ENCODE measurements around the gene MALT1.
"Not testable (repeated sequence)": the region's sequence is repeated elsewhere in the genome, so short reads cannot be mapped to it uniquely, and the experiment has no call there.

MALT1 gene

DNA sequence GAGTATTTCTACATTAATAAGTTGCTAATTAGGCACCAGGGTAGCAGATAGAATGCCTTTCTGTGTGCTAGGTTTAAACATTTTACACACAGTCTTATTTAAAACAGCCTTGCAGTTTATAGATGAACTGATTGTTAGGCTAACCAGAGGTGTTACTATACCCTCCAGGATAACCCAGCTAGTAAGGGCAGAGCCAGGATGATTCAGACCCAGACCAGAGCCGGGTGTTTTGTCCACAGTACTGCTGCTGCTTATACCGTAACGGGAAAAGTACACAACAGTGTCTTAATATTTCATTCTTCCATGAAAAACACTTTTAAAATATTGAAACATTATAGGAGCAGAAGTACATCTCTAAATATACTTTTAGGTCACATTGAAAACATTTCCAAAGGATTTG is 82.7 kb downstream of the MALT1 start:
- Histone ChIP-seq H3K4me3 (ENCODE audit: low read depth, low read length) (no peak overlapping the region), H3K27me3 (replicated peaks) (no peaks in the 10 kb centered on the region), H3K36me3 (replicated peaks) (peaks cover 5% of the 10 kb centered on the region), H3K27ac (no peak overlapping the region)
- in situ Hi-C loops (cut with HindIII; ENCODE audit: low pct_ligation_motif_present, low sequenced_read_pairs): loop anchor here (25.0 kb wide), 1 partner anchor 217 kb away; no protein-coding TSS in a partner anchor
- TF ChIP-seq, protein P1, sequence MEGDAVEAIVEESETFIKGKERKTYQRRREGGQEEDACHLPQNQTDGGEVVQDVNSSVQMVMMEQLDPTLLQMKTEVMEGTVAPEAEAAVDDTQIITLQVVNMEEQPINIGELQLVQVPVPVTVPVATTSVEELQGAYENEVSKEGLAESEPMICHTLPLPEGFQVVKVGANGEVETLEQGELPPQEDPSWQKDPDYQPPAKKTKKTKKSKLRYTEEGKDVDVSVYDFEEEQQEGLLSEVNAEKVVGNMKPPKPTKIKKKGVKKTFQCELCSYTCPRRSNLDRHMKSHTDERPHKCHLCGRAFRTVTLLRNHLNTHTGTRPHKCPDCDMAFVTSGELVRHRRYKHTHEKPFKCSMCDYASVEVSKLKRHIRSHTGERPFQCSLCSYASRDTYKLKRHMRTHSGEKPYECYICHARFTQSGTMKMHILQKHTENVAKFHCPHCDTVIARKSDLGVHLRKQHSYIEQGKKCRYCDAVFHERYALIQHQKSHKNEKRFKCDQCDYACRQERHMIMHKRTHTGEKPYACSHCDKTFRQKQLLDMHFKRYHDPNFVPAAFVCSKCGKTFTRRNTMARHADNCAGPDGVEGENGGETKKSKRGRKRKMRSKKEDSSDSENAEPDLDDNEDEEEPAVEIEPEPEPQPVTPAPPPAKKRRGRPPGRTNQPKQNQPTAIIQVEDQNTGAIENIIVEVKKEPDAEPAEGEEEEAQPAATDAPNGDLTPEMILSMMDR (IDR thresholded peaks at IDR 0.05; ENCODE audit: low read depth, low read length, missing control alignments): no peak
- DNase-seq: no peak

GRCh38 chr18:58754544-58755068 is 83.3 kb downstream of the MALT1 start:
- Histone ChIP-seq H3K27me3 (replicated peaks) (no peaks in the 10 kb centered on the region), H3K36me3 (replicated peaks) (peaks cover 2% of the 10 kb centered on the region), H3K27ac (no peak overlapping the region), H3K4me3 (ENCODE audit: low read depth, low read length) (no peak overlapping the region)
- in situ Hi-C loops (cut with HindIII; ENCODE audit: low pct_ligation_motif_present, low sequenced_read_pairs): loop anchor here (25.0 kb wide), 1 partner anchor 217 kb away; no protein-coding TSS in a partner anchor
- no peak for DNase-seq
- TF ChIP-seq, protein P1 (IDR thresholded peaks at IDR 0.05; ENCODE audit: low read depth, low read length, missing control alignments): no peak

DNA sequence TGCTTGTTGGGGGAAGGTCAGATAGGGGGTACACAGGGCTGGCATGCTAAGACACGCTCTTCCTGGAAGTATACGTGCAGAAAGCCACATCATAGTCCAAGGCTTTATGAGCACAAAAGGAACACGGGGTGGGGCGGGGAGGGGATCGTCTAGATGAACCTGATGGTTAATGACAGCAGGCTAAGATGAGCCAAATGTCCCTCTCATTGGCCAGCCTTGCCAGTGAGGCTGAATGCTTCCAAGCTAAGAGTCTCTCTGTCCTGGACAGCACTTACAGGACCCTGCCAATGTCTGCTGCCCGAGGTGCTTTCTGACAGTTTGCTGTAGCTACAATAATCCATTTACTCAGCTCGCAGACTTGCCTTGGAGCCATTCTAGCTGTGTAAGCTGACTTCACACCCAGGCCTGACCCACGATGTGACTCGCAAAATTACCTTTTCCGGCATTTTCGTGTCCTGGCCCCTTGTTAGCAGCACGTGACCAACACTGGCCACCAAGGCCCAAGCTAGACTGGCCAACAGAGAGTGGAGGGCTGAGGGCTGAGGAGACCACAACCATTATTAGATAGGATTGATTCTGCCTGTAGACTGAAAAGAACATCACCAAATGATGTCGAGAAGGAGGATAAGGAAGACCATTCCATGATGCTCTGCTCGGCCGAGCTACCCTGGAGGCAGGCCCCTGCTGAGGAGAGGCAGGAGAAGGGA is 84.2 kb downstream of the MALT1 start:
- Histone ChIP-seq H3K36me3 (replicated peaks) (no peaks in the 10 kb centered on the region), H3K27ac (no peak overlapping the region), H3K4me3 (ENCODE audit: low read depth, low read length) (no peak overlapping the region), H3K27me3 (replicated peaks) (no peaks in the 10 kb centered on the region)
- TF ChIP-seq, protein P1 (IDR thresholded peaks at IDR 0.05; ENCODE audit: low read depth, low read length, missing control alignments): no peak
- in situ Hi-C loops (cut with HindIII; ENCODE audit: low pct_ligation_motif_present, low sequenced_read_pairs): loop anchor here (25.0 kb wide), 1 partner anchor 218 kb away; no protein-coding TSS in a partner anchor
- no peak for DNase-seq

GRCh38 chr18:58756148-58756547 is 84.9 kb downstream of the MALT1 start:
- TF ChIP-seq, protein P1 (IDR thresholded peaks at IDR 0.05; ENCODE audit: low read depth, low read length, missing control alignments): no peak
- H3K36me3 ChIP-seq (replicated peaks): no peaks in the 10 kb centered on the region
- H3K27ac ChIP-seq: no peak overlapping the region
- no peaks in the 10 kb centered on the region for H3K27me3 ChIP-seq (replicated peaks)
- in situ Hi-C loops (cut with HindIII; ENCODE audit: low pct_ligation_motif_present, low sequenced_read_pairs): loop anchor here (25.0 kb wide), 1 partner anchor 219 kb away; no protein-coding TSS in a partner anchor
- H3K4me3 ChIP-seq (ENCODE audit: low read depth, low read length): no peak overlapping the region
- no peak for DNase-seq

DNA sequence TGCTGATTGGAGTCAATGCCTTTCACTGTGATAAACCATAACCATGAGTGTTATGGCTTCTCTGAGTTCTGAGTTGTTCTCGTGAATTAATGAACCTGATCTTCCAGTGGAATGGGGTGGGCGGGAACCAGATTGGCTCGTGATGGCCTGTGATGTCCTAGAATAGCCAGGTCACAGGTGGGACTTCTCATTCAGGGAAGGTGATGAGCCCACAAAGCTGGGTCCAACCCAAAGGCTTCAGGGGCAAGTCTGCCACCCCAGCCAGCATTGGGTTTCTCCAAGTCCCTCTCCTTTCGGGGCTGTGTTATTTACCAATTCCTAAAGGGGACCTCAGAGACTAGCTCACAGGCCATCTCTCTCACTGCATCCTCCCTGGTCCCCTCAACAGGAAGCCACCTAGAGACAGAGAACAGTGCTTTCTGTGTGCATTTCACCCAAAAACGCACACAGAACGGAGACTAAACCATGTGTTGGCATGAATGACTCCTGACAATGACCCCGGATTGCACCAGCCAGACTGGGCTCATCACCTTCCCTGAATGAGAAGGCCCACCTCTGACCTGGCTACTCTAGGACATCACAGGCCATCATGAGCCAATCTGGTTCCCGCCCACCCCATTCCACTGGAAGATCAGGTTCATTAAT is 85.5 kb downstream of the MALT1 start:
- Histone ChIP-seq H3K36me3 (replicated peaks) (no peaks in the 10 kb centered on the region), H3K4me3 (ENCODE audit: low read depth, low read length) (no peak overlapping the region), H3K27ac (no peak overlapping the region), H3K27me3 (replicated peaks) (no peaks in the 10 kb centered on the region)
- TF ChIP-seq, protein P1 (IDR thresholded peaks at IDR 0.05; ENCODE audit: low read depth, low read length, missing control alignments): no peak
- DNase-seq: no peak
- in situ Hi-C loops (cut with HindIII; ENCODE audit: low pct_ligation_motif_present, low sequenced_read_pairs): loop anchor here (25.0 kb wide), 1 partner anchor 219 kb away; no protein-coding TSS in a partner anchor

DNA sequence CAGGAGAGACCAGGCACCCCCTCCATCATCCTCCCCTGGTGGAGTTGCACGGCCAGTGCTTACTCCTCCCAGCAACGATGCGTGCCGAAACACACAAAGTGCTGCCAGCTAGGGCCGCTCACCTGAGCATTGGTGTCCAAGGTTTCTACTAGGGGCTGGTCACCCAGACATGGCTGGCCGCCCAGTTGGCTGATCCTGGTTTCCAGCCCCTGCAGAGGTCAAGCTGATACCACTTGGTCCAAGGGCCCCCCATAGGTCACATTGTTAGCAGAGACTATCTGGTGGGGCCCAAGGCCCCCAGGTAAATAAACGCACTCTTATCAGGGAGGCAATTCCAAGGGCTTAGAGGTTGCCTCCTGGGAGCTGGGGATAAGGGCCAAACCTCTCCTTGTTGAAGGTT is 86.1 kb downstream of the MALT1 start:
- H3K36me3 ChIP-seq (replicated peaks); H3K27ac ChIP-seq; H3K4me3 ChIP-seq (ENCODE audit: low read depth, low read length); DNase-seq; H3K27me3 ChIP-seq (replicated peaks): not testable (repeated sequence)
- in situ Hi-C loops (cut with HindIII; ENCODE audit: low pct_ligation_motif_present, low sequenced_read_pairs): loop anchor here (25.0 kb wide), 1 partner anchor 220 kb away; no protein-coding TSS in a partner anchor

All from brain microvascular endothelial cell (primary cell).